PC-9 (cell line): Measurements from ENCODE around the gene NPC2.

Experiments
- CTCF ChIP-seq: fragments of 200-600 bp; sonication (generic); conservative IDR thresholded peaks from 2 replicates; pipeline ENCODE4 v1.6.1; 2017; ENCODE audit warnings: mixed run types, antibody characterized with exemption, mild to moderate bottlenecking, moderate library complexity
- EZH2 ChIP-seq: fragments of 200-600 bp; sonication (generic); IDR thresholded peaks from 2 replicates; pipeline ENCODE4 v1.8.0; 2017; ENCODE audit warnings: antibody characterized with exemption, low read depth

GRCh38 chr14:74533576-74533975, 40.5 kb upstream of the NPC2 start:
- TF ChIP-seq CTCF, result no peak
- no peak for TF ChIP-seq EZH2
